ENCODE data around the gene C12orf75. TPM values are rescaled to one million over a fixed set of nuclear protein-coding genes. Genes with fewer than 3 reads are reported as not detected.

Gene C12orf75
- total and polyA plus RNA-seq, 2 donors (not counting 3 experiments of a cell fraction or from before 2014, with no cell fraction given): 23.6 to 60.7 TPM

DNA sequence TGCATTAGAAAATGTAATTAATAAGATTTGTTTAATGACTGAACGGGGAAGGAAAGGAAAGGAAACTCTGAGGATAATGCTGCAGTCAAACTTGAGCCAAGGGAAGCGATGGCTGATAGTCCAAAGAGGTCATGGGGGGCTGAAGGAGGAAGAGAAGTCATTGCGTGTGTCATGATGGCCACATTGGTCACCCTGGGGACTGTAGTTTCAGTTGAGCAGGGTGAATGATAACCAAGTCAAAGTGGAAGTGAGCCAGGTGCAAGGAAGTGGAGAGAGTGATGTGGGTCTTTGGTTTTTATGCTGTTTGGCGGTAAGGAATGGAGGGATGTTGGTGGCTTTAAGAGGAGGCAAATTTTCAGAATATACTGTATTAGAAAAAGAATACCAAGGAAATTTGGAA lies 21.6 kb downstream of the C12orf75 start:
- no peak overlapping the region for H2AFZ ChIP-seq (ENCODE audit: low read depth, low read length)
- H3K4me2 ChIP-seq (ENCODE audit: insufficient read depth, low read length): no peak overlapping the region
- no peaks in the 10 kb centered on the region for H3K9me1 ChIP-seq (replicated peaks; ENCODE audit: control insufficient read depth, extremely low read depth, insufficient read depth, low read length)
- no peak for TF ChIP-seq JUN (IDR thresholded peaks at IDR 0.05; ENCODE audit: borderline replicate concordance, insufficient read depth, insufficient read length, low read depth)
- no peak for TF ChIP-seq POLR2AphosphoS5 (IDR thresholded peaks at IDR 0.05; ENCODE audit: insufficient read depth, low read depth, low read length)
- no peak for TF ChIP-seq EZH2 (IDR thresholded peaks at IDR 0.05; ENCODE audit: borderline replicate concordance, low read depth, low read length, severe bottlenecking)
- TF ChIP-seq, protein P1, sequence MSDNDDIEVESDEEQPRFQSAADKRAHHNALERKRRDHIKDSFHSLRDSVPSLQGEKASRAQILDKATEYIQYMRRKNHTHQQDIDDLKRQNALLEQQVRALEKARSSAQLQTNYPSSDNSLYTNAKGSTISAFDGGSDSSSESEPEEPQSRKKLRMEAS (IDR thresholded peaks at IDR 0.05; ENCODE audit: insufficient read depth, insufficient read length): no peak
- TF ChIP-seq FOS (IDR thresholded peaks at IDR 0.05; ENCODE audit: borderline replicate concordance, insufficient read depth, low read length): no peak
- TF ChIP-seq POLR2A (IDR thresholded peaks at IDR 0.05; ENCODE audit: low read depth, low read length): no peak
- no peak for TF ChIP-seq CTCF (IDR thresholded peaks at IDR 0.05; ENCODE audit: extremely low read depth in 1 of 2, insufficient read depth in 1 of 2, low read depth in 1 of 2, low read length in 2 of 2)
- no peak for TF ChIP-seq MYC (IDR thresholded peaks at IDR 0.05; ENCODE audit: low read depth, low read length)
- no peak for TF ChIP-seq GATA2 (IDR thresholded peaks at IDR 0.05; ENCODE audit: insufficient read depth, insufficient read length, low read depth, low read length)
- no TSS peak for BruUV-seq (replicated peaks)
- peaks cover 7% of the 10 kb centered on the region for H3K79me2 ChIP-seq (ENCODE audit: control insufficient read depth, insufficient read depth, low read length)
- DNase-seq (ENCODE audit: low read depth, low spot score) (no peak), FAIRE-seq (no peak)
- no peaks in the 10 kb centered on the region for H3K27me3 ChIP-seq (ENCODE audit: control insufficient read depth in 2 of 2, insufficient read depth in 2 of 2, low read length in 2 of 2)
- ChIA-PET CTCF (no interaction called here), POLR2A (no interaction called here)
- H3K9ac ChIP-seq (replicated peaks; ENCODE audit: extremely low read depth, insufficient read depth, low read length): no peak overlapping the region
- no peak overlapping the region for H3K4me3 ChIP-seq (replicated peaks in 1 of 3; ENCODE audit: insufficient read depth in 1 of 3, low read depth in 1 of 3, low read length in 3 of 3)
- no peaks in the 10 kb centered on the region for H3K9me3 ChIP-seq (replicated peaks; ENCODE audit: control insufficient read depth, insufficient read depth, low read length)
- peaks cover 7% of the 10 kb centered on the region for H3K4me1 ChIP-seq (ENCODE audit: control insufficient read depth, extremely low read depth, insufficient read depth, low read length)
- dilution Hi-C loops (cut with MboI; ENCODE audit: extremely low pct_ligation_motif_present, low sequenced_read_pairs) (no loop called here), intact Hi-C loops (cut with micrococcal nuclease) (no loop called here)
- H3K27ac ChIP-seq (ENCODE audit: insufficient read depth, low read depth, low read length): no peak overlapping the region
- H4K20me1 ChIP-seq (replicated peaks; ENCODE audit: control insufficient read depth, extremely low read depth, insufficient read depth, low read length): no peaks in the 10 kb centered on the region
- peaks cover 0 to 3% of the 10 kb centered on the region in 2 experiments for H3K36me3 ChIP-seq (ENCODE audit: control insufficient read depth in 2 of 2, extremely low read depth in 1 of 2, insufficient read depth in 2 of 2, low read length in 2 of 2)
